OCI-LY1 (cell line): ENCODE data around the gene KIF19.

Source experiments
- H2AFZ ChIP-seq: fragments of 200-600 bp; sonication (generic), shearing (Covaris generic); 2 replicates; pipeline ENCODE4 v1.6.0; 2014; ENCODE audit warnings: antibody characterized with exemption, mild to moderate bottlenecking, low read length
- H3F3A ChIP-seq: fragments of 200-600 bp; sonication (generic), shearing (Covaris generic); 2 replicates; pipeline ENCODE4 v1.6.0; 2014; ENCODE audit warnings: mild to moderate bottlenecking, antibody characterized with exemption, low read length, moderate library complexity; ENCODE audit not compliant: insufficient read depth
- H3K27ac ChIP-seq: fragments of 200-600 bp; sonication (generic); 2 replicates; pipeline ENCODE4 v1.5.1; 2014; ENCODE audit warnings: low read length, mixed run types, mild to moderate bottlenecking, low read depth; ENCODE audit not compliant: poor library complexity, severe bottlenecking
- H3K27me3 ChIP-seq: fragments of 200-600 bp; sonication (generic); 2 replicates; pipeline ENCODE4 v1.6.0; 2014; ENCODE audit warnings: antibody characterized with exemption, mild to moderate bottlenecking, low read length, moderate library complexity; ENCODE audit not compliant: insufficient read depth
- H3K36me3 ChIP-seq: fragments of 200-600 bp; sonication (generic); 2 replicates; pipeline ENCODE4 v1.6.1; 2014; ENCODE audit warnings: mild to moderate bottlenecking, antibody characterized with exemption, low read length, moderate library complexity, mixed read lengths; ENCODE audit not compliant: insufficient read depth
- H3K4me1 ChIP-seq: fragments of 200-600 bp; sonication (generic); 2 replicates; pipeline ENCODE4 v1.5.1; 2014; ENCODE audit warnings: mild to moderate bottlenecking, low read length, moderate library complexity; ENCODE audit not compliant: insufficient read depth, severe bottlenecking
- H3K4me2 ChIP-seq: fragments of 200-600 bp; sonication (generic), shearing (Covaris generic); 2 replicates; pipeline ENCODE4 v1.6.1; 2014; ENCODE audit warnings: low read length
- H3K4me3 ChIP-seq: fragments of 200-600 bp; sonication (generic); 2 replicates; pipeline ENCODE4 v1.5.1; 2014; ENCODE audit warnings: low read length, low read depth, mild to moderate bottlenecking, mixed read lengths; ENCODE audit not compliant: poor library complexity, severe bottlenecking
- H3K79me2 ChIP-seq: fragments of 200-600 bp; shearing (Covaris generic); 2 replicates; pipeline ENCODE4 v1.6.1; 2016; ENCODE audit warnings: mixed run types, low read length, mixed read lengths; ENCODE audit not compliant: insufficient read depth
- H3K9ac ChIP-seq: fragments of 200-600 bp; sonication (generic), shearing (Covaris generic); 2 replicates; pipeline ENCODE4 v1.6.1; 2014; ENCODE audit warnings: mild to moderate bottlenecking, low read length, mixed read lengths
- H3K9me2 ChIP-seq: fragments of 200-600 bp; sonication (generic), shearing (Covaris generic); 2 replicates; pipeline ENCODE4 v1.6.1; 2014; ENCODE audit warnings: low read depth, mild to moderate bottlenecking, low read length, mixed read lengths
- H3K9me3 ChIP-seq: fragments of 200-600 bp; shearing (Covaris generic); 2 replicates; pipeline ENCODE4 v1.6.1; 2014; ENCODE audit warnings: low read length, mixed read lengths
- H4K20me1 ChIP-seq: fragments of 200-600 bp; sonication (generic), shearing (Covaris generic); 2 replicates; pipeline ENCODE4 v1.6.0; 2016; ENCODE audit warnings: mild to moderate bottlenecking, low read length; ENCODE audit not compliant: insufficient read depth
- EZH2 ChIP-seq: fragments of 200-600 bp; sonication (generic), shearing (Covaris generic); IDR thresholded peaks from 2 replicates; pipeline ENCODE4 v1.8.0; 2017; ENCODE audit warnings: borderline replicate concordance, mixed run types, mild to moderate bottlenecking, antibody characterized with exemption, low read length, moderate library complexity, mixed read lengths
- TF ChIP-seq, protein P1 (sequence below): fragments of 200-600 bp; sonication (generic), shearing (Covaris generic); IDR thresholded peaks from 2 replicates; pipeline ENCODE4 v1.5.1; 2017; ENCODE audit warnings: mild to moderate bottlenecking, antibody characterized with exemption, low read length, moderate library complexity, mixed read lengths

Gene KIF19

GRCh38 chr17:74295625-74296547 is 30.1 kb upstream of the KIF19 start:
- H3K4me1 ChIP-seq: no peaks in the 10 kb centered on the region
- no peak overlapping the region for H3K9ac ChIP-seq
- H3K27ac ChIP-seq: no peak overlapping the region
- TF ChIP-seq, protein P1, sequence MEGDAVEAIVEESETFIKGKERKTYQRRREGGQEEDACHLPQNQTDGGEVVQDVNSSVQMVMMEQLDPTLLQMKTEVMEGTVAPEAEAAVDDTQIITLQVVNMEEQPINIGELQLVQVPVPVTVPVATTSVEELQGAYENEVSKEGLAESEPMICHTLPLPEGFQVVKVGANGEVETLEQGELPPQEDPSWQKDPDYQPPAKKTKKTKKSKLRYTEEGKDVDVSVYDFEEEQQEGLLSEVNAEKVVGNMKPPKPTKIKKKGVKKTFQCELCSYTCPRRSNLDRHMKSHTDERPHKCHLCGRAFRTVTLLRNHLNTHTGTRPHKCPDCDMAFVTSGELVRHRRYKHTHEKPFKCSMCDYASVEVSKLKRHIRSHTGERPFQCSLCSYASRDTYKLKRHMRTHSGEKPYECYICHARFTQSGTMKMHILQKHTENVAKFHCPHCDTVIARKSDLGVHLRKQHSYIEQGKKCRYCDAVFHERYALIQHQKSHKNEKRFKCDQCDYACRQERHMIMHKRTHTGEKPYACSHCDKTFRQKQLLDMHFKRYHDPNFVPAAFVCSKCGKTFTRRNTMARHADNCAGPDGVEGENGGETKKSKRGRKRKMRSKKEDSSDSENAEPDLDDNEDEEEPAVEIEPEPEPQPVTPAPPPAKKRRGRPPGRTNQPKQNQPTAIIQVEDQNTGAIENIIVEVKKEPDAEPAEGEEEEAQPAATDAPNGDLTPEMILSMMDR: no peak
- TF ChIP-seq EZH2: no peak
- no peaks in the 10 kb centered on the region for H3K9me2 ChIP-seq
- no peaks in the 10 kb centered on the region for H4K20me1 ChIP-seq
- H3K27me3 ChIP-seq: no peaks in the 10 kb centered on the region
- H3K79me2 ChIP-seq: no peaks in the 10 kb centered on the region
- no peaks in the 10 kb centered on the region for H3K9me3 ChIP-seq
- no peak overlapping the region for H3K4me3 ChIP-seq
- no peak overlapping the region for H2AFZ ChIP-seq
- H3K36me3 ChIP-seq: no peaks in the 10 kb centered on the region
- H3K4me2 ChIP-seq: no peak overlapping the region
- no peaks in the 10 kb centered on the region for H3F3A ChIP-seq

GRCh38 chr17:74296548-74296936 is 29.5 kb upstream of the KIF19 start:
- no peak overlapping the region for H3K4me3 ChIP-seq
- no peaks in the 10 kb centered on the region for H3K9me3 ChIP-seq
- H3K9ac ChIP-seq: no peak overlapping the region
- no peaks in the 10 kb centered on the region for H3K36me3 ChIP-seq
- no peaks in the 10 kb centered on the region for H4K20me1 ChIP-seq
- H2AFZ ChIP-seq: no peak overlapping the region
- H3K4me1 ChIP-seq: no peaks in the 10 kb centered on the region
- no peaks in the 10 kb centered on the region for H3K27me3 ChIP-seq
- no peaks in the 10 kb centered on the region for H3K9me2 ChIP-seq
- no peak overlapping the region for H3K27ac ChIP-seq
- no peaks in the 10 kb centered on the region for H3K79me2 ChIP-seq
- no peak overlapping the region for H3K4me2 ChIP-seq
- TF ChIP-seq EZH2: no peak
- TF ChIP-seq, protein P1: peak; percentile 43
- no peaks in the 10 kb centered on the region for H3F3A ChIP-seq

DNA sequence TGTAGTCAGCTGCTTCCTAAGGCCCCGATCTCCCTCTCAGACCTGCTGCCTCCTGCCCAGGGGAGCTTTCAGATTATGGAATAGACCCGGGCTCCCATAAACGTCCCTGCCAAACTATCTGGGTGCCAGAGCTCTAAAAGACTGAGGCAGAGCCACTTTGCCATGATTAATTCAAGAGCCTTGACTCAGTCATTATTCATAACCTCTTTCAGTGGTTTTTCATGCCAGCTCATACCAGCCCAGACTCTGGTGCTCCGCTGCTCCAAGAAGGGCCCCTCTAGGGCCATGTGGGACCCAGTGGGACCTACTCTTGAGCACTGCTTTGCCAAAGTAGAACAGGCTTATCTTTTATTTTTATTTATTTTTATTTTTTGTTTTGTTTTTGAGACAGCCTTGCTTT is 28.1 kb upstream of the KIF19 start:
- H3K9me3 ChIP-seq: no peaks in the 10 kb centered on the region
- no peak overlapping the region for H2AFZ ChIP-seq
- no peaks in the 10 kb centered on the region for H3K4me1 ChIP-seq
- no peak overlapping the region for H3K4me3 ChIP-seq
- H3K9ac ChIP-seq: no peak overlapping the region
- TF ChIP-seq, protein P1: no peak
- no peak for TF ChIP-seq EZH2
- no peaks in the 10 kb centered on the region for H3K9me2 ChIP-seq
- H3K27me3 ChIP-seq: no peaks in the 10 kb centered on the region
- H3K79me2 ChIP-seq: no peaks in the 10 kb centered on the region
- no peak overlapping the region for H3K27ac ChIP-seq
- no peaks in the 10 kb centered on the region for H4K20me1 ChIP-seq
- H3F3A ChIP-seq: no peaks in the 10 kb centered on the region
- H3K36me3 ChIP-seq: no peaks in the 10 kb centered on the region
- H3K4me2 ChIP-seq: no peak overlapping the region
